ENCODE results near the gene SPINK5.

- TF ChIP-seq CTCF (IDR thresholded peaks at IDR 0.05; ENCODE audit: low read depth, low read length) (no peak), EZH2phosphoT487 (IDR thresholded peaks at IDR 0.05; ENCODE audit: low read depth) (no peak)
Observed at GRCh38 chr5:148177207-148177606, 113.4 kb downstream of the SPINK5 start.
